PFSK-1 (cell line): ENCODE measurements around the gene SLC25A39.

Source experiments
- FOXP2 ChIP-seq: optimal IDR thresholded peaks from 2 replicates; pipeline ENCODE3; 2011; ENCODE audit warnings: borderline replicate concordance, control low read depth, inconsistent platforms; ENCODE audit not compliant: insufficient read depth; ENCODE audit errors: extremely low read length, extremely low read depth
- POLR2AphosphoS5 ChIP-seq: IDR thresholded peaks from 2 replicates; pipeline ENCODE4 v1.6.1; 2012; ENCODE audit warnings: low read depth, mild to moderate bottlenecking, control low read depth, low read length, moderate library complexity
- TF ChIP-seq, protein P1 (sequence below), 2 experiments: IDR thresholded peaks; 2 replicates each; pipeline versions ENCODE4 v1.6.1 to v1.8.0; 2011 to 2012; ENCODE audit warnings: low read depth in 2 of 2, low read length in 2 of 2, control low read depth in 1 of 2, inconsistent platforms in 1 of 2, mild to moderate bottlenecking in 1 of 2, moderate library complexity in 1 of 2; ENCODE audit not compliant: insufficient read depth in 1 of 2

DNA sequence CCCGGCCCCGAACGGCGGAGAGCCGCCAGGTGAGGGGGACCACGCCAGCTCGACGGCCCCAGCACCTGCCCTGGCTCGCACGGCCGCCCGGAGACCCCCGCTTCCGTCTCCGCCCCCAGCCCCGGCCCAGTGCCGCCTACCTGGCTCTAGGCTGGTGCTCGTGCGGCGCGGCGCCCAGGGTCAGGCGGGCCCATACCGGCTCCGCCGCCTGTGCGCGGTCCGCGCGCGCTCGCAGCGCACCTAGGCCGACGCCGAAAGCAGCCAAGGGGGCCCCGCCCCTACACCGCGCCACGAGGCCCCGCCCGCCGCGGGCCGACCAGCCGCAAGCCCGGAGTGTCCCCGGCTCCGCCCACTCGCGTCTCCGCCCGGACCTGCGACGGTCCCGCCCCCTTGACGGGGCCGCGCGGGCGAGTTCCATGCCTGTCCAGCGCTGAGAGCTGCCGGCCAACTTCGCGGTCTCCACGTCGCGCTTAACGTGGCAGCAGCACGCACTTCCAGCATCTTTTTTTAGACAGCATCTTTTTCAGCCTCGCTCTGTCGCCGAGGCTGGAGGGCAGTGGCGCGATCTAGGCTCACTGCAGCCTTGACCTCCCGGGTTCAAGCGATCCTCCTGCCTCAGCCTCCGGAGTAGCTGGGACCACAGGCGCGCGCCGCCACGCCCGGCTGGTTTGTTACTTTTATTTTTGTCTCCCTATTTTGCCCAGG is at the start of gene SLC25A39:
- TF ChIP-seq POLR2AphosphoS5 (peak; percentile 70), FOXP2 (peak; percentile 12)
- TF ChIP-seq, protein P1, sequence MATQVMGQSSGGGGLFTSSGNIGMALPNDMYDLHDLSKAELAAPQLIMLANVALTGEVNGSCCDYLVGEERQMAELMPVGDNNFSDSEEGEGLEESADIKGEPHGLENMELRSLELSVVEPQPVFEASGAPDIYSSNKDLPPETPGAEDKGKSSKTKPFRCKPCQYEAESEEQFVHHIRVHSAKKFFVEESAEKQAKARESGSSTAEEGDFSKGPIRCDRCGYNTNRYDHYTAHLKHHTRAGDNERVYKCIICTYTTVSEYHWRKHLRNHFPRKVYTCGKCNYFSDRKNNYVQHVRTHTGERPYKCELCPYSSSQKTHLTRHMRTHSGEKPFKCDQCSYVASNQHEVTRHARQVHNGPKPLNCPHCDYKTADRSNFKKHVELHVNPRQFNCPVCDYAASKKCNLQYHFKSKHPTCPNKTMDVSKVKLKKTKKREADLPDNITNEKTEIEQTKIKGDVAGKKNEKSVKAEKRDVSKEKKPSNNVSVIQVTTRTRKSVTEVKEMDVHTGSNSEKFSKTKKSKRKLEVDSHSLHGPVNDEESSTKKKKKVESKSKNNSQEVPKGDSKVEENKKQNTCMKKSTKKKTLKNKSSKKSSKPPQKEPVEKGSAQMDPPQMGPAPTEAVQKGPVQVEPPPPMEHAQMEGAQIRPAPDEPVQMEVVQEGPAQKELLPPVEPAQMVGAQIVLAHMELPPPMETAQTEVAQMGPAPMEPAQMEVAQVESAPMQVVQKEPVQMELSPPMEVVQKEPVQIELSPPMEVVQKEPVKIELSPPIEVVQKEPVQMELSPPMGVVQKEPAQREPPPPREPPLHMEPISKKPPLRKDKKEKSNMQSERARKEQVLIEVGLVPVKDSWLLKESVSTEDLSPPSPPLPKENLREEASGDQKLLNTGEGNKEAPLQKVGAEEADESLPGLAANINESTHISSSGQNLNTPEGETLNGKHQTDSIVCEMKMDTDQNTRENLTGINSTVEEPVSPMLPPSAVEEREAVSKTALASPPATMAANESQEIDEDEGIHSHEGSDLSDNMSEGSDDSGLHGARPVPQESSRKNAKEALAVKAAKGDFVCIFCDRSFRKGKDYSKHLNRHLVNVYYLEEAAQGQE (IDR thresholded peaks at IDR 0.05; ENCODE audit: insufficient read depth in 1 of 2, low read depth in 2 of 2, low read length in 2 of 2) = no peak; a peak in 1 of 4 replicates
